Subcutaneous abdominal adipose tissue (tissue), 5 donors: ENCODE measurements around the gene ACTL9.
"Not testable (repeated sequence)": the region's sequence is repeated elsewhere in the genome, so short reads cannot be mapped to it uniquely, and the experiment has no call there.

Source experiments
- H3K27ac ChIP-seq: one replicate; pipeline ENCODE4 v1.7.0; 2013; ENCODE audit warnings: low read depth, mild to moderate bottlenecking, inconsistent platforms, low read length, moderate library complexity
- H3K27me3 ChIP-seq, 5 donors: one replicate each; pipeline ENCODE4 v1.7.0; 2013; ENCODE audit warnings: low read length in 5 of 5, inconsistent platforms in 1 of 5; ENCODE audit not compliant: control insufficient read depth in 5 of 5, insufficient read depth in 4 of 5
- H3K36me3 ChIP-seq, 5 donors: one replicate each; pipeline ENCODE4 v1.7.0; 2013; ENCODE audit warnings: low read length in 5 of 5; ENCODE audit not compliant: control insufficient read depth in 5 of 5, insufficient read depth in 5 of 5
- H3K4me1 ChIP-seq, 5 donors: one replicate each; pipeline ENCODE4 v1.7.0; 2013; ENCODE audit warnings: low read length in 5 of 5, mild to moderate bottlenecking in 3 of 5, moderate library complexity in 1 of 5; ENCODE audit not compliant: control insufficient read depth in 5 of 5, insufficient read depth in 5 of 5
- H3K4me3 ChIP-seq, 5 donors: one replicate each; pipeline ENCODE4 v1.7.0; 2013; ENCODE audit warnings: low read length in 5 of 5, low read depth in 1 of 5
- H3K9ac ChIP-seq, 5 donors: one replicate each; pipeline ENCODE4 v1.7.0; 2013; ENCODE audit warnings: low read length in 5 of 5, mild to moderate bottlenecking in 4 of 5, moderate library complexity in 3 of 5
- H3K9me3 ChIP-seq, 5 donors: one replicate each; pipeline ENCODE4 v1.7.0; 2013; ENCODE audit warnings: low read length in 5 of 5; ENCODE audit not compliant: control insufficient read depth in 5 of 5
- donor health status: healthy.
- donor health status: healthy.
- donor health status: healthy.
- donor health status: healthy.
- donor health status: healthy.

Gene ACTL9, protein sequence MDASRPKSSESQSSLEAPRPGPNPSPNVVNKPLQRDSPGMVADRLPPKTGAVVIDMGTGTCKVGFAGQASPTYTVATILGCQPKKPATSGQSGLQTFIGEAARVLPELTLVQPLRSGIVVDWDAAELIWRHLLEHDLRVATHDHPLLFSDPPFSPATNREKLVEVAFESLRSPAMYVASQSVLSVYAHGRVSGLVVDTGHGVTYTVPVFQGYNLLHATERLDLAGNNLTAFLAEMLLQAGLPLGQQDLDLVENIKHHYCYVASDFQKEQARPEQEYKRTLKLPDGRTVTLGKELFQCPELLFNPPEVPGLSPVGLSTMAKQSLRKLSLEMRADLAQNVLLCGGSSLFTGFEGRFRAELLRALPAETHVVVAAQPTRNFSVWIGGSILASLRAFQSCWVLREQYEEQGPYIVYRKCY

DNA sequence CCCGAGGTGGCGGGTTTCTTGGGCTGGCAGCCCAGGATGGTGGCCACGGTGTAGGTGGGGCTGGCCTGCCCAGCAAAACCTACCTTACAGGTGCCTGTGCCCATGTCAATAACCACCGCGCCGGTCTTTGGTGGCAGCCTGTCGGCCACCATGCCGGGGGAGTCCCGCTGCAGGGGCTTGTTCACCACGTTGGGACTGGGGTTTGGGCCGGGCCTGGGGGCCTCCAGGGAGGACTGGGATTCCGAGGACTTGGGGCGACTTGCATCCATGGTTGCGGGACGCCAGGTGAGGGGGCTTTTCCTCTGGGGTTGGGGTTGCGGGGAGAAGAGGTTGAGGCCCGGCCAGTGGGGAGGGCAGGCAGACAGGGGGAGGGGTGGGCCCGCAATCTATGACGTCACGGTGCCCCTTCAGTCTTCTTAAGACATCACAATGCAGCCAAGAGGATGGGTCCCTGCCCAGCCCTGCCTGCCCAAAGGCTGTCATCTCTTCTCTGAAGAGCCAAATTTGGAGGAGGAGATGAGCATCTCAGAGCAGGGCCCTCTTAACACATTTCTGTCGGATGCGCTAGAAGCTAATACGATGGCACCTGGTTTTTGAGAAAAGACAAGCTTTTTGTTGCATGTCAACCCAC is at the start of gene ACTL9:
ACTL9 (minus strand) TSS at position 363 of the 631 bp plus-strand sequence; CDS start at position 269, 94 bp downstream.
- Histone ChIP-seq H3K4me3 (no peak within 1 kb of the TSS), H3K9me3 (peaks cover 0 to 4% (median 0%) of the 10 kb centered on the region in 5 donors), H3K9ac (no peak within 1 kb of the TSS), H3K27ac (no peak within 1 kb of the TSS), H3K27me3 (peaks cover 13 to 35% (median 32%) of the 10 kb centered on the region in 5 donors), H3K36me3 (no peaks in the 10 kb centered on the region), H3K4me1 (no peaks in the 10 kb centered on the region)

DNA sequence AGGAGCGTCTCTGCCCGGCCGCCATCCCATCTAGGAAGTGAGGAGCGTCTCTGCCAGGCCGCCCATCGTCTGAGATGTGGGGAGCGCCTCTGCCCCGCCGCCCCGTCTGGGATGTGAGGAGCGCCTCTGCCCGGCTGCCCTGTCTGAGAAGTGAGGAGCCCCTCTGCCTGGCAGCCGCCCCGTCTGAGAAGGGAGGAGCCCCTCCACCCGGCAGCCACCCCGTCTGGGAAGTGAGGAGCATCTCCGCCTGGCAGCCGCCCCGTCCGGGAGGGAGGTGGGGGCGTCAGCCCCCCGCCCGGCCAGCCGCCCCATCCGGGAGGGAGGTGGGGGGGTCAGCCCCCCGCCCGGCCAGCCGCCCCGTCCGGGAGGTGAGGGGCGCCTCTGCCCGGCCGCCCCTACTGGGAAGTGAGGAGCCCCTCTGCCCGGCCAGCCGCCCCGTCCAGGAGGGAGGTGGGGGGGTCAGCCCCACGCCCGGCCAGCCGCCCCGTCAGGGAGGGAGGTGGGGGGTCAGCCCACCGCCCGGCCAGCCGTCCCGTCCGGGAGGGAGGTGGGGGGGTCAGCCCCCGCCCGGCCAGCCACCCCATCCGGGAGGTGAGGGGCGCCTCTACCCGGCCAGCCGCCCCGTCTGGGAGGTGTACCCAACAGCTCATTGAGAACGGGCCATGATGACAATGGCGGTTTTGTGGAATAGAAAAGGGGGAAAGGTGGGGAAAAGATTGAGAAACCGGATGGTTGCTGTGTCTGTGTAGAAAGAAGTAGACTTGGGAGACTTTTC is 40.9 kb upstream of the ACTL9 start:
- H3K27me3 ChIP-seq, H3K4me3 ChIP-seq, H3K36me3 ChIP-seq, H3K4me1 ChIP-seq, H3K9me3 ChIP-seq, H3K9ac ChIP-seq, H3K27ac ChIP-seq: not testable (repeated sequence)

DNA sequence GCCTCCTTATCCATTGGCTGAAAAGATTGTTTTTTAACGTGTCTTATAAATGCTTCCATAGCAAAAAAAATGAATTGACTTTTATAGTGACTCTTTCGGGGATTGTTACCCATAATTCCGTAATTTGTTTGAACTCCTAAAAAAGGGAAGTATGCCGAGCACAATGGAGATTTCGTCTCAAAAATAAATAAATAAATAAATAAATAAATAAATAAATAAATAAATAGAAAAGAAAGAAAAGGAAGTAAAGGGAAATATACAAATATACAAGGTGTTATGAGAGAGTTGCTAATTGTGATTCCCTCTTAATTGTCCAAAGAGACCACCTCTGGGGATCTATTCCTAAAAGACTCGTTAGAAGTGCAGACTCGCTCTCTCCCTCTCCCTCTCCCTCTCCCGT is 39.8 kb upstream of the ACTL9 start:
- Histone ChIP-seq H3K27me3 (no peaks in the 10 kb centered on the region), H3K9me3 (no peaks in the 10 kb centered on the region), H3K9ac (no peak overlapping the region), H3K36me3 (no peaks in the 10 kb centered on the region), H3K4me1 (no peaks in the 10 kb centered on the region), H3K27ac (no peak overlapping the region), H3K4me3 (no peak overlapping the region)

DNA sequence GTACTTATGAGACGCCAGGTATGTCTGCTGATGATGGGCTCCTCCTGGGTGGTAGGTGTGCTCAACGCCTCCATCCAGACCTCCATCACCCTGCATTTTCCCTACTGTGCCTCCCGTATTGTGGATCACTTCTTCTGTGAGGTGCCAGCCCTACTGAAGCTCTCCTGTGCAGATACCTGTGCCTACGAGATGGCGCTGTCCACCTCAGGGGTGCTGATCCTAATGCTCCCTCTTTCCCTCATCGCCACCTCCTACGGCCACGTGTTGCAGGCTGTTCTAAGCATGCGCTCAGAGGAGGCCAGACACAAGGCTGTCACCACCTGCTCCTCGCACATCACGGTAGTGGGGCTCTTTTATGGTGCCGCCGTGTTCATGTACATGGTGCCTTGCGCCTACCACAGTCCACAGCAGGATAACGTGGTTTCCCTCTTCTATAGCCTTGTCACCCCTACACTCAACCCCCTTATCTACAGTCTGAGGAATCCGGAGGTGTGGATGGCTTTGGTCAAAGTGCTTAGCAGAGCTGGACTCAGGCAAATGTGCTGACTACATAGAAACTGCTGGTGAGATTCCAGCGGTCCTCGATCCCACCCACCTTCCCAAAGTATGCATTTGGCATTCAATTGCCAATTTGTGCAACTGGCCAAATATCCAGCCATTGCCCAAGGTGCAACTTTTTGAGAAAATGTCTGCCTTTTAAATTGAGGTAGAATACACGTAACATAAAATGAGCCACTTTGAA is 33.0 kb upstream of the ACTL9 start:
- no peak overlapping the region for H3K27ac ChIP-seq
- H3K4me3 ChIP-seq, result no peak overlapping the region
- no peak overlapping the region for H3K9ac ChIP-seq
- H3K4me1 ChIP-seq, result no peaks in the 10 kb centered on the region
- H3K27me3 ChIP-seq, result peaks cover 0 to 9% (median 0%) of the 10 kb centered on the region in 5 donors
- H3K9me3 ChIP-seq, result peaks cover 0 to 6% (median 0%) of the 10 kb centered on the region in 5 donors
- H3K36me3 ChIP-seq, result no peaks in the 10 kb centered on the region

DNA sequence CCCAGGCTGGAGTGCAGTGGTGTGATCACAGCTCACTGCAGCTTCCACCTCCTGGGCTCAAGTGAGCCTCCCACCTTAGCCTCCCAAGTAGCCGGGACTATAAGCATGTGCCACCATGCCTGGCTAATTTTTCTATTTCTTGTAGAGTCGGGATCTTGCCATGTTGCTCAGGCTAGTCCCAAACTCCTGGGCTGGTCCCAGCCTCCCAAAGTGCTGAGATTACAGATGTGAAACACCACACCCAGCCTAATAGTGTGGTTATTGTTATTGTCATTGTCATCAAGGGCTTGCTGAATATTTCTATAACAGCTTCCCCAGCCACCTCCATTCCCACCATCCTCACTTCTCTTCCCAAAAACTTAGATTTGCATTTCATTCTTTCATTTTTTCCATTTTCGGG is 25.7 kb upstream of the ACTL9 start:
- no peak overlapping the region for H3K4me3 ChIP-seq
- H3K4me1 ChIP-seq, result no peaks in the 10 kb centered on the region
- peaks cover 0 to 7% (median 0%) of the 10 kb centered on the region in 5 donors for H3K27me3 ChIP-seq
- no peaks in the 10 kb centered on the region for H3K9me3 ChIP-seq
- no peak overlapping the region for H3K27ac ChIP-seq
- H3K36me3 ChIP-seq, result no peaks in the 10 kb centered on the region
- H3K9ac ChIP-seq, result no peak overlapping the region

DNA sequence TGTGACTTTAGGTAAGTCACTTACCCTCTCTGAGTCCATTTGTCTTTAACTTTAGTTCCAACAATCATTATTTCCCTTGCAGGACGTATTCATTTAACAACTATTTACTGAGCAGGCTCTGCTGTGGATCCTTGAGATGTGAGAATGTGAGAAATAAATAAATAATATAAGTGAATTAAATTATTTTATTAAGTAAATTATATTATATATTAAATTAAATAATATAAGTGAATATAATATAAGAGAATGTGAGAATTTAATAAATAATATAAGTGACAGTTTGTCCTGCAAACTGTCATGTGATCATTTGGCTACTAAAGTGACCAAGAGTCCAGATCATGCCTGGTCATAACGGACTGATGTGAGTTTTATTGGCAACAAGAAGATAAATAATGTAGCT is 23.4 kb upstream of the ACTL9 start:
- Histone ChIP-seq H3K9me3 (peaks cover 0 to 2% (median 0%) of the 10 kb centered on the region in 5 donors), H3K4me1 (no peaks in the 10 kb centered on the region), H3K27me3 (peaks cover 0 to 7% (median 0%) of the 10 kb centered on the region in 5 donors), H3K4me3 (no peak overlapping the region), H3K36me3 (no peaks in the 10 kb centered on the region), H3K9ac (no peak overlapping the region), H3K27ac (no peak overlapping the region)

DNA sequence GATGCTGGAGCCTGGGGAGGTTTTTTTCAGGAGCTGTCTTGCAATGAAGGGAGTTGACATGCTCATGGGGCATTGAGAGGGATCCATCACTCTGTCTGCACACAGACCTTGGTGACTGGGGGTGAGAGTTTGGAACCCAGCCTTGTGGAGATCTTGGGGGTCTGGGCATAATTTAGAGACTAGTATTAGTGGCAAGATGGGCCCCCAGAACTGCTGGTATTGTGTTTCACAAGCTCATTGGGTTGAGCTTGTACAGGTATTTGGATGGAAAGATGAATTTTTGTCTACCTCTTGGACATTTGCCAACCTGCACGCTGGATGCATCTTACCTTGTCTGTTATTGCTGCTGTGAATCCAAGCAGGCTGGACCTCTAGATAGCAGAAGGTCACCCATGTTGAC is 22.7 kb upstream of the ACTL9 start, which contains the start of gene OR2Z1:
OR2Z1 (plus strand) TSS at position 301 of the 400 bp plus-strand sequence. CDS start 9,395 bp downstream, outside the sequence.
- H3K4me3 ChIP-seq, result no peak within 1 kb of the TSS
- H3K9me3 ChIP-seq, result peaks cover 0 to 2% (median 0%) of the 10 kb centered on the region in 5 donors
- no peaks in the 10 kb centered on the region for H3K4me1 ChIP-seq
- no peak within 1 kb of the TSS for H3K27ac ChIP-seq
- no peak within 1 kb of the TSS for H3K9ac ChIP-seq
- H3K27me3 ChIP-seq, result peaks cover 0 to 7% (median 0%) of the 10 kb centered on the region in 5 donors
- no peaks in the 10 kb centered on the region for H3K36me3 ChIP-seq

DNA sequence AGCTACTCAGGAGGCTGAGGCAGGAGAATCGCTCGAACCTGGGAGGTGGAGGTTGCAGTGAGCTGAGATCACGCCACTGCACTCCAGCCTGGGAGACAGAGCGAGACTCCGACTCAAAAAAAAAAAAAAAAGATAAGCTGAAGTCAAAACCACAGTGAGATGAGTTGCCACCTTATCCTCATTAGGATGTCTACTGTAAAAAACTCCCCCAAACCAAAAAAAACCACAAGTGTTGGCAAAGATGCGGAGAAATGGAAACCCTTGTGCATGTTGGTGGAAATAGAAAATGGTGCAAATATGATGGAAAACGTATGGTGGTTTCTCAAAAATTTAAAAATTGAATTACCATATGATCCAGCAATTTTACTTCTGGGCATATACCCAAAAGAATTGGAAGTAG is 11.7 kb upstream of the ACTL9 start:
- not testable (repeated sequence) for H3K4me3 ChIP-seq, H3K9ac ChIP-seq, H3K36me3 ChIP-seq, H3K27me3 ChIP-seq, H3K27ac ChIP-seq, H3K4me1 ChIP-seq
- peaks cover 5 to 12% (median 12%) of the 10 kb centered on the region in 5 donors for H3K9me3 ChIP-seq

DNA sequence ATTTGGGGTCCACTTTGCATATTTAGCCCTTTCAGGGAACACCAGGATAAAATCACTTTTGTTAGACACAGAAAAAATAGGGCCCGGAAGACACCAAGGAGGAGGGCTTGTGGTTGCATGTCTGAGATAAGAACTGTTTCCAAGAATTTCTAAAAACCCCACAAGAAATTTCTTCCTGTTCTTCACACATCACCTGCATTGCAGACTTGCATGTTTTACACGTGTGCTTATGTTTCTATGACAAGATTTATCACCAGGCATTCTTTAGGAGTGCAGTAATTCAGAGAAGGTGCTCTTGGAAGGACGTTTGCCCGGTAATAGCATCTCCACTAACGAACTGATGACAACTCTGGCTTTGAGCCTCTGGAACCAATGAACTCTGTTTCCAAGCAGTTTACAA is 7.1 kb upstream of the ACTL9 start:
- Histone ChIP-seq H3K9ac (no peak overlapping the region), H3K27me3 (peaks cover 0 to 9% (median 2%) of the 10 kb centered on the region in 5 donors), H3K4me1 (no peaks in the 10 kb centered on the region), H3K36me3 (no peaks in the 10 kb centered on the region), H3K4me3 (no peak overlapping the region), H3K27ac (no peak overlapping the region), H3K9me3 (no peaks in the 10 kb centered on the region)
